GM21367 (cell line): ENCODE measurements around the gene CACNA2D3.

Experiments
- ATAC-seq: cut with Tn5 transposase; IDR thresholded peaks from one replicate; pipeline ENCODE4 v1.9.1; 2021; ENCODE audit not compliant: unreplicated experiment

CACNA2D3 gene

DNA sequence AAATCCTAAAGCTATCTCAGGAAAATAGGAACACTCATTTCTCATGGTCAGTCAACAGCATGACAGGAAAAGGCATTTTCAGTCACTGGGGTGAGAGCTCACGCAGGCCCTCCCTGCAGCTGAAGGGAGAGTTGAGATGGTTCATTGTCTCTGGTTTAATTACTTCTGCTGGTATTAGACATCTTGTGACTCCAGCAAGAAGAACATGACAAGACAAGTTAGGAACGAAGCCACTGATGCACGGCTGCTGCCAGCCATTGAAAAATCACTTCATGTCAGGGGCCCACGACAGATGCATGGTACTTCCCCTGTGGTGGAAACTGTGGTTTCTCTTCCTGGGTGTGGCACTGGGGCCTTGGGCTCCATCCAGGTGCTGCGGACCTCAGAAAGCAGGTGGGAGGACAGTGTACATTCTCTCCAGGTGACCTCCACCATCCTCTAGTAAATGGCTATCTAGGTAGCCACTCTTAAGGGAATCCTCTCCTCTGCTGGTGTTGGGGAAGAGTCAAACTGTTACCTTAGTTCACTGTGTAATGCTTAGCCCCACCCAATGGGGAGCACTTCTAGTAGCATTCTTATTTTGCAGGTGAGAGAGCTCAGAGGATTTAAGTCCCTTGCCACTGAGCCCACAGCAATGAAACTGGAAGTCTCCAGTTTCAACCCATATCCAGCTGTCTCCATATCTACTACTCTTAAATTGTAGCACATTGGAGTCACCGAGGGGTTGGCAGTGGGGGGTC is 531.3 kb downstream of the CACNA2D3 start:
- no peak for ATAC-seq

DNA sequence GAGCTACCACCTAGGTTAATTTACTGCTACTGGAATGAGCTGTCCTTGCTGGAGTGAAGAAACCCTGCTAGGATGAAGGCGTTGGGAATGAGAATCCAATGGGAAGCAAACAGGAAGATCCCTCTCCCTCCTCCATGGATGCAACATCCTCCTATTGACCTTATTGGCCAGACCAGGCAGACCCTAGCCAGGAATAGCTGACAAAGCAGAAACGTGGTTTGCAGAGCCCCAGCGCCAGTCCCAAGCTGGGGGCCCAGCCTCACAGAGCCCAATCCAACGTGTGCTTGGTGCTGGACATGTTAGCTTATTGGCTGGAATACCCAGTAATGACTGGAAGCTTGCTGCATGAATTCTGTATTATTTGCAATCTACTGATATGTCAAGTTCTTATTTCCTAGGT is 532.4 kb downstream of the CACNA2D3 start:
- ATAC-seq, result no peak

- no peak for ATAC-seq
These were observed 537.0 kb downstream of the CACNA2D3 start for GRCh38 chr3:54659347-54659746.

GRCh38 chr3:54660714-54661132 is 538.4 kb downstream of the CACNA2D3 start:
- ATAC-seq, result no peak

GRCh38 chr3:54661151-54661550 is 538.8 kb downstream of the CACNA2D3 start:
- no peak for ATAC-seq

DNA sequence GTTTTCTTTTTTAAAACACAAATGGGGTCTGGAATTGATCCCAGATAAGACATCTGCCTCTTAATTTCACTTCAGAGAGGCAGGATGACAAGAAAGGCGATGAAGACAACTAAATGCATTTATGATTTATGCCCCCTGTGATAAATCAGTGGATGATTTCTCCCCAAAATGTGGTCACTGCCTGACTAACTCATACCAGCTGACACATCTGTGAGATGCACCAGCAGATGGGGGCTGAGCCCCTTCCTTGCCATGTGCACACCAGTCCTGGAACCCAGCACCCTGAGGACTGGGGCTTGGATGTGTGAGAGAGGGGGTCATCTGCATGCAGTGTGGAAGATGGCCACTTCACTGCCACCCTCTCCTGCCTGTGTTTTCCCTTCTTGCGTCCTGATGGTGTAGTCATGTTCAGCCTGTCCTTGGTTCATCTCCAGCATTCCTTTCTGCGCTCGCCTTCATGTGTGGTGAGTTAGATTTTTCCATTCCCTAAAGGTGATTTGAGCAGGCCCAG is 541.2 kb downstream of the CACNA2D3 start:
- ATAC-seq, result no peak

DNA sequence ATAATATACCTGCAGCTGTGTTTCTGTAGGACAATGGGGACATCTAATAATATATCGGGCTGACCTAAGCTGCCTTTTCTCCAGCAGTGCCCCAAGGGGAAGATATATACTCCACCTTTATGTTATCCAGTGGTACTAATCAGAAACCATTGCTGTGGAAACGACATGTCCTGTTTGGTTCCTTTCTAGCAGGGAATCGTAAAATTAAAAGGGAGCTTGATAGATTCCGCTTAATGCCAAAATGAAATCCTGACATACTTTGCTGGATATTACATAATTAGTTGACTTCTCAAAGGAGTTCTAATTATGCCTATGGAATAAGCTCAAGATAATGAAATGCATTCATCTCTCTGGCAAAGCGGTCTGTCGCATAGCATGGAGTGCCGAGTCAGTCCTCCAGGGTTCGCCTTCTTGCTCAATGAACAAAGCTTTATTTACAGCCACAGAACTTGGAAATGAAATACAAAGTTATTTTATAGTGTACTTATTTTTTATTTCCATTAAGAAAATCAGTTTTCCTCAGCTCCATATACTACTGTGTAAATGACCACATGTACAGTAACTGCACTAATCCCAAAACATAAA is 542.8 kb downstream of the CACNA2D3 start:
- ATAC-seq, result no peak

- no peak for ATAC-seq
These were observed 545.9 kb downstream of the CACNA2D3 start for GRCh38 chr3:54668236-54668635.

DNA sequence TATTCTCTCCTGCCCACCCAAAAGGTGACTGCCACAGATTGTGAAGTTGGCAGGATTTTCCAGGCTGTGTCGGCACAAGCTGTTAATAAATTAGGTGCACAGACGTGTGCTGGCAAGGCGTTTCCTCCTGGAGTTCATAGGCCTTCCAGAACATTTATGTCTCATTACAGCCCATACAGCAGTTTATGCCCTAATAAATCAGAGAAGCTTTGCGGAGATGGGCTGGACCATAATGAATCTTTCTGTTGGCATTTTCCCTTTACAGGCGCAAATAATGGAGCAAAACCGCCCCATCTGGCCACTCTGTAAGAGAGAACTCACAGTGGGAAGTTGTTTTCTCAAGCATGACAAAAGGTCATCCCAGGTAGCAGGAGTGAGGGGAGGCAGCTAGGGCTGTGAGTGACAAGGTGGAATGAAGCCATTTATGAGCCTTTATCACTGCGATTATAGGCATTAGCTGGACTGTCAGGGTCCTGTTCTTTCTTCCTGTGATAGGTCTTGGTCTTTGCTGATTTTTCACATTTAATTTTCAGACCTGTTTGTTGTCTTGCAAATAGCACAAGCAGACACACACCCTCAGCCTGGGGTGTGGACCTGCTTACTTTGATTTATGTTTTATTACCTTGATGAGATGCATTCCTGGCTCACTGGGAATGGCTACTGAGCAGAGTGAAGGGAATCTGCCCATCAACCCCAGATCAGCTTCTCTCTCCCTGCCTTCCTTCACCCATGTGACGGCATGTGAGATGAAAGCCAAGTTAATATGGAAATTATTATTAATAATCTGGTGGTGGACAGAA is 548.0 kb downstream of the CACNA2D3 start:
- ATAC-seq, result no peak

DNA sequence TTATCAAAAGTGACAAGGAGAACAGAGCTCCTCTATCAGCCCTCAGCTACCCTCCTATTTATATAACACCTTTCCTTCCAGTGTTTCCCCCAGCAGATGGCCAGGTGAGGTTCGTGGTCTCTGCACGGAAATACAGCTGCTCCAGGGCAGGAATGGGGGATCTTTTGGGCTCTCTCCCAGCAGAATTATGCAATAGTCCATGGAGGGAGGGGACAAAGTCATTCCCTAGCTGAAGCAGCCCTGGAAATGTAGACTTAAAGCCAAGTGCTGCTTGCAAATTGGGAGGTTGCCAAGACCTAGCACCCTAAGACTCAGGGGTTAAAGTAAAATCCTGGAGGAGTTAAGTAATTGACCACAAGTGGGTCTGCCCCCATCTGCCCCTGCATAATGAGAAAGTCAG is 549.2 kb downstream of the CACNA2D3 start:
- no peak for ATAC-seq

- no peak for ATAC-seq
These were observed 553.7 kb downstream of the CACNA2D3 start for GRCh38 chr3:54676087-54676486.

GRCh38 chr3:54681706-54682105 is 559.4 kb downstream of the CACNA2D3 start:
- no peak for ATAC-seq

DNA sequence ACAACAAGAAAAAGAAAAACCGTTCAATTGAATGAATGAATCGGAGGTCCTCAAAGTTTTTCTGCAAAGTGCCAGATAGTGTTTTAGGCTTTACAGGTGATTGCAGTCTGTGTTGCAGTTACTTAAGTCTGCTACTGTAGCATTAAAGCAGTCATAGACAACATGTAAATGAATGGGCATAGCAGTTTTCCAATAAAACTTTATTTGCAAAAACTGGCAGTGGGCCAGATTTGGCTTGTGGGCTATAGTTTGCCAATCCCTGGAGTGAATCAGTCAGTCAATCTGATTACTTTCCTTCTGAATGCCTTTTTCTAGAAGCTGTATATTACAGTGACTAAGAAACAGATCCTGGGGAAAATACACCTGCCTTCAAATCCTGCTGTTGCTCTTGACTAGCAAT is 562.9 kb downstream of the CACNA2D3 start:
- ATAC-seq, result no peak

- no peak for ATAC-seq
These were observed 569.0 kb downstream of the CACNA2D3 start for GRCh38 chr3:54691289-54691771.

- no peak for ATAC-seq
These were observed 574.0 kb downstream of the CACNA2D3 start for GRCh38 chr3:54696313-54696712.

DNA sequence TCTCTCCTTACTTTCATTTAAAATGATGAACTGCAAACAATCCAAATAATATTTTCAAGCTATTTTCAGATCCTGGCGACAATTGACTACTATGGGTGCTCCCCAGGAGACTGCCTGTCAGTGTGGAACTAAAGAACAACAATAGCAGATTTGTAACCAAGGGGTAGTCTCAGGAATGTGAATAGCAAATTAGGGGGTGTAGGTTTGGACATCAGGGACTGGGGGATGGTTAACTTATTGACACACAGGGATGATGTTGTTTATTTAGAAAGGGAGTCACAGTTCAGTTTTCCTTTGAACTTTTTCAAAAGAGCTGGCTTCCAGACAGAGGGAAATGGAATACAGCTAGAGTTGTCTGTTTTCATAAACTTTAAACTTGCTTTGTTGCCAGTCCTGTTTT is 575.7 kb downstream of the CACNA2D3 start:
- no peak for ATAC-seq

- no peak for ATAC-seq
These were observed 581.6 kb downstream of the CACNA2D3 start for GRCh38 chr3:54703923-54704322.

DNA sequence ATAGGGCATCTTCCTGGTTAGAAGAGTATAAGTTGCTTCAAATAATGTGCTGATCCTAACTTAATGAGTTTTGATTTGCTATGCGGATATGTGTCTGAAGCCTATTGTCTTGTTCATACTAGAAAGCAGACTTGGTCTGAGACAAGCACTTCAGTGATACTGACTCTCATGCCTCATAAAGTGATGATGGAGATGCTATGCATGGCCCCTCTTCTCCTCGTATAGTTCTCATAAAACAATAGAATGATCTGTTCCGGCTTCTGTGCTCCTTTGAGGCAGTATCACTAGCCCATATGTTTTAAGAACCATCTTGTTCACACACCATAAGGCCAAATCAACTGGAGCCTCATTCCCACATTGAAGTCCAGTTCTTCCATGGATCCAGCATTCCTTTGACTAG is 583.4 kb downstream of the CACNA2D3 start:
- no peak for ATAC-seq

GRCh38 chr3:54706738-54707137 is 584.4 kb downstream of the CACNA2D3 start:
- no peak for ATAC-seq

DNA sequence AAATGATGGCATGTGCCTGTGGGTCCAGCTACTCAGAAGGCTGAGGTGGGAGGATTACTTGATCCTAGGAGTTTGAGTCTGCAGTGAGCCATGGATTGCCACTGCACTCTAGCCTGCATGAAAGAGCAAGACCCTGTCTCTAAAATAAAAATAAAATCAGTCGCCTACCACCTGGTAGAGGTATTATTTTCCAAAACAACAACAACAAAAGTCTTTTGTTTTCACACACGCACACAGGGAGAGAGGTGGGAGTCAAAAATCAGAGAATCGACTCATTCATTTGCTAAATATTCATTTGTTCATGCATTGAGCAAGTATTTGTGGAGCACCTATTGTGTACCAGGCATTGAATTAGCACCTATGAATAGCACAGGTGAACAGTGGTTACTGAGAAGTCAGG is 587.4 kb downstream of the CACNA2D3 start:
- no peak for ATAC-seq

DNA sequence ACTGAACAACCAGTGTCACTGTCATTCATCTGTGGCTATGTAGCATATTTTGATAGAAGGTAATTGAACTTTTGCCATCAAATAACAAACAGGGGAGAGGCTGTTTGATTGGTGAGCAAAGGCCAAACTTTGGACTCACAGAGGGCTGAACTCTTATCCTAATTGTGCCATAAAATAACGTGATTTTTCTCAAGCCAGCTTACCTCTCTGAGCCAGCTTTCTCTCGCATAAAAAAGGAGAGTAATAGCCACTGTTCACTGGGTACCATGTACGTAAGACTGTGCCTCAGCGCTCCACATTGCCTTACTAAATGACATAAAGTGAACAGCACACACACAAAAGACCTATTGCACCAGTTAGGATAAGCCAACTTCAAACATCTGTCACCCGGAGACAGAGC is 588.6 kb downstream of the CACNA2D3 start:
- no peak for ATAC-seq

DNA sequence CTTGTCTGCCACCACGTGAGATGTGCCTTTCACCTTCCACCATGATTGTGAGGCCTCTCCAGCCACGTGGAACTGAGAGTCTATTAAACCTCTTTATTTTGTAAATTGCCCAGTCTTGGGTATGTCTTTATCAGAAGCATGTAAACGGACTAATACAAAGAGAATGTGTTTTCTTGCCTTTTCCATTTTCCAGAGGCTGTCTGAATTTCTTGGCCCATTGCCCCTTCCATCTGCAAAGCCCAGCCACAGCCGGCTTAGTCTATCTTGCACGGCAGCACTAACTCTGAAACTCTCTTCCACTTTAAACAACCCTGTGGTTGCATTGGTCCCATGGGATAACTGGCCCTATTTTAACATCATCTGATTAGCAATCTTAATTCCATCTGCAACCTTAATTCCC is 590.2 kb downstream of the CACNA2D3 start:
- no peak for ATAC-seq
